Colon (tissue), 2 donors: ENCODE measurements around the gene DNAJA1.
"Not testable (repeated sequence)": the region's sequence is repeated elsewhere in the genome, so short reads cannot be mapped to it uniquely, and the experiment has no call there.

ENCODE experiments used
- FAIRE-seq: peaks from 2 replicates; lab custom pipeline; 2012; peaks lifted over from hg19 to GRCh38; lab: Jason Lieb, UNC
- donor health status: control.
- donor health status: control.

Gene DNAJA1

DNA sequence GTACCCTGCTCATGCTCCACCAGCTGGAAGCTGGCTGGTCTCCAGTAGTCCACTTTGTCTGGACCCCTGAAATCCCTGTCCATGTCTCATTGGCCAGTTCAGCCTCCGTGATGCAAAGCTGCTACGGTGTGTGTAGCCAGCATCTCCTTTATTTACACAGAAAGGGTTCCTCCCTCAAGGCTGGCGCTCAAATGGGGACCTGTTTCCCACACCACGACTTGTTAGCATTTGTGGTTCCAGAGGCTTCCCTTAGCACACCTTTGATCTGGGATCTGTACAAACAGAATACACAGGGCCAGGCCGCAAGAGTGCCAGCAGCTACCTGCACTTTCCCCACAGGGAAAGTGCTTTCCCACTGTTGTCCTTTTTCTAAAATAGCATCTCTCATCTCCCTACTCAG, 57.1 kb downstream of the DNAJA1 start:
- no peak for FAIRE-seq

DNA sequence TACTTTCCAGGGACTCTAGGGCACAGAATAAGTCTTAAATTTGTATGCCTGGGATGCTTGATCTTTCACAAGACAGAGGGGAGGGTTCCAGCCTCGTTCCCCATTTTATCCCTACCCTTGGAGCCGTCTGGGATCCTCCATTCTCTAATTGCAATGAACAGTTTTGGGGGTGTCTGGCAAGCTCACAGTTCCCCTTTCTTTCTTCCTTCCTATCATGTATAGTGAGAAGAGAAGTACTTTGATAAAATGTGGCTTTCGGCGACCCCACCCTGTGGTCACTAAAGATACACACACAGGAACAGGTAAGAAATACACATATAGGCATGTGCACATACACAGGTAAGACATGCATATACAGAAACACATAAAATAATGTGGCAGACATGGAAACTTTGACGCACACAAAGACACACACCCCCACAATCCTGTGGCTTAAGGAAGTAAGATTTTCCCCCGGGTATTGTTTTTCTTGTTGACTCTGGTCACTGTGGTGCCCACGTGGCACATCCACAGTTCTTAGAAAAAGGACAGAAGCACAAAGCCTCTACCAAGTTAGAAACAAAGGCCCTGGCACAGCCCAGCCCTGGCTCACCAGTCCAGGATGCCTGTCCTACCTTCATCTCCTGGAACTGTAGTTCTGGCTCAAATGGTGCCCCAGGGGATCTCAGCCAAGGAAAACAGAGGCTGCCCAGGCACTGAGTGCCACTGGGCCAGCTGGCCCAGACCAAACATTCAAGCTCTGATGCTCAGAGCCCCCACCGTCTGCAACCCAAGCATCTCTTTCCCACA, 57.7 kb downstream of the DNAJA1 start:
- no peak for FAIRE-seq

- FAIRE-seq = not testable (repeated sequence)
Measured at GRCh38 chr9:33085672-33086071, 60.6 kb downstream of the DNAJA1 start.
